Measurements from ENCODE around the gene MYMK.

DNA sequence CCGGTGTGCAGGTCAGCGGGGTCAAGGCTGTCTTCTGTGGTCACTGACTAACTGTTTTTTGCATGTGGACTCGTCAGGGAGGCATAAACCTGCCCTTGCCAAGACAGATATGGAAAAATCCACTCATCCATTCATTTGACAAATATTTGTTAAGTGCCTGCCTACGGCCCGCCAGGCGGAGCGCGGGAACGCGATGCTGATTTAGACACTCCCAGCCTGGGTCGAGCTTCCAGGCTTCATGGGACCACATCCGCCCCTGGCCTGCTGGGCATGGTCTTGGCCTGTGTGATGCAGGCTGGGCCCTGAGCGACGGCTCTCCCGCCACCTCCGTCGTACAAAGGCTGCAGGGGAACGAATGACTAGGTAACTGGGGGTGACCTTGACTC lies 18.1 kb downstream of the MYMK start:
- TF ChIP-seq, protein P1, sequence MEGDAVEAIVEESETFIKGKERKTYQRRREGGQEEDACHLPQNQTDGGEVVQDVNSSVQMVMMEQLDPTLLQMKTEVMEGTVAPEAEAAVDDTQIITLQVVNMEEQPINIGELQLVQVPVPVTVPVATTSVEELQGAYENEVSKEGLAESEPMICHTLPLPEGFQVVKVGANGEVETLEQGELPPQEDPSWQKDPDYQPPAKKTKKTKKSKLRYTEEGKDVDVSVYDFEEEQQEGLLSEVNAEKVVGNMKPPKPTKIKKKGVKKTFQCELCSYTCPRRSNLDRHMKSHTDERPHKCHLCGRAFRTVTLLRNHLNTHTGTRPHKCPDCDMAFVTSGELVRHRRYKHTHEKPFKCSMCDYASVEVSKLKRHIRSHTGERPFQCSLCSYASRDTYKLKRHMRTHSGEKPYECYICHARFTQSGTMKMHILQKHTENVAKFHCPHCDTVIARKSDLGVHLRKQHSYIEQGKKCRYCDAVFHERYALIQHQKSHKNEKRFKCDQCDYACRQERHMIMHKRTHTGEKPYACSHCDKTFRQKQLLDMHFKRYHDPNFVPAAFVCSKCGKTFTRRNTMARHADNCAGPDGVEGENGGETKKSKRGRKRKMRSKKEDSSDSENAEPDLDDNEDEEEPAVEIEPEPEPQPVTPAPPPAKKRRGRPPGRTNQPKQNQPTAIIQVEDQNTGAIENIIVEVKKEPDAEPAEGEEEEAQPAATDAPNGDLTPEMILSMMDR (IDR thresholded peaks at IDR 0.05): no peak
- TF ChIP-seq POLR2A (IDR thresholded peaks at IDR 0.05): no peak
